HG03060 (cell line): ENCODE measurements around the gene KANK3.
"Not testable (repeated sequence)": the region's sequence is repeated elsewhere in the genome, so short reads cannot be mapped to it uniquely, and the experiment has no call there.

Experiments
- ATAC-seq: cut with Tn5 transposase; IDR thresholded peaks from one replicate; pipeline ENCODE4 v1.9.1; 2021; ENCODE audit warnings: low read depth, moderate number of reproducible peaks; ENCODE audit not compliant: unreplicated experiment

KANK3 gene

GRCh38 chr19:8342684-8343482 lies at the start of gene KANK3:
Gene KANK3 (minus strand): TSS chr19:8343262. CDS start chr19:8337828, 5,434 bp downstream.
- ATAC-seq: no peak

- no peak for ATAC-seq
Observed at GRCh38 chr19:8392017-8392591, 49.0 kb upstream of the KANK3 start.

- ATAC-seq: no peak
Observed at GRCh38 chr19:8391198-8392016, 48.3 kb upstream of the KANK3 start.

GRCh38 chr19:8390617-8390981 lies 47.5 kb upstream of the KANK3 start:
- peak; percentile 9 for ATAC-seq

- peak; percentile 94 for ATAC-seq
Observed at GRCh38 chr19:8389891-8390616, 47.0 kb upstream of the KANK3 start, which contains the start of gene RAB11B. Gene RAB11B (plus strand): TSS chr19:8390360. CDS start chr19:8390417, 57 bp downstream.

- no peak for ATAC-seq
Observed at GRCh38 chr19:8388612-8388958, 45.5 kb upstream of the KANK3 start.

- ATAC-seq: no peak
Observed at GRCh38 chr19:8387688-8388611, 44.9 kb upstream of the KANK3 start.

- no peak for ATAC-seq
Observed at GRCh38 chr19:8386990-8387389, 43.9 kb upstream of the KANK3 start.

- not testable (repeated sequence) for ATAC-seq
Observed at GRCh38 chr19:8386419-8386818, 43.4 kb upstream of the KANK3 start.

- not testable (repeated sequence) for ATAC-seq
Observed at GRCh38 chr19:8385566-8385965, 42.5 kb upstream of the KANK3 start.

GRCh38 chr19:8385103-8385502 lies 42.0 kb upstream of the KANK3 start:
- ATAC-seq: not testable (repeated sequence)

GRCh38 chr19:8384569-8384968 lies 41.5 kb upstream of the KANK3 start:
- ATAC-seq: not testable (repeated sequence)

GRCh38 chr19:8379156-8379891 lies 36.3 kb upstream of the KANK3 start:
- not testable (repeated sequence) for ATAC-seq

GRCh38 chr19:8377598-8377997 lies 34.5 kb upstream of the KANK3 start:
- no peak for ATAC-seq

GRCh38 chr19:8376373-8376974 lies 33.4 kb upstream of the KANK3 start:
- ATAC-seq: not testable (repeated sequence)

GRCh38 chr19:8375766-8376165 lies 32.7 kb upstream of the KANK3 start:
- ATAC-seq: not testable (repeated sequence)

- ATAC-seq: no peak
Observed at GRCh38 chr19:8373867-8374813, 31.1 kb upstream of the KANK3 start.
